Mesothelial cell of epicardium (in vitro differentiated cells): Measurements from ENCODE around the gene TMEM271. TPM values are rescaled to one million over a fixed set of nuclear protein-coding genes. Genes with fewer than 3 reads are reported as not detected.

ENCODE experiments used
- DNase-seq, 2 experiments: peaks; one replicate each; pipeline ENCODE4 v3.0.0; 2021; ENCODE audit warnings: low spot score in 2 of 2; ENCODE audit not compliant: unreplicated experiment in 2 of 2
- H3K27ac Mint-ChIP-seq: 2 replicates; pipeline ENCODE4 v1.8.0; 2021; ENCODE audit warnings: mixed read lengths
- H3K27me3 Mint-ChIP-seq: 2 replicates; pipeline ENCODE4 v1.8.0; 2021; ENCODE audit warnings: low read depth, mixed read lengths
- H3K36me3 Mint-ChIP-seq: 2 replicates; pipeline ENCODE4 v1.8.0; 2021; ENCODE audit warnings: mixed read lengths
- H3K4me1 Mint-ChIP-seq: 2 replicates; pipeline ENCODE4 v1.8.0; 2021; ENCODE audit warnings: mixed read lengths
- H3K4me3 Mint-ChIP-seq: 2 replicates; pipeline ENCODE4 v1.8.0; 2021; ENCODE audit warnings: mild to moderate bottlenecking, moderate library complexity, mixed read lengths
- H3K9me3 Mint-ChIP-seq: 2 replicates; pipeline ENCODE4 v1.8.0; 2021; ENCODE audit warnings: mixed read lengths
- total RNA-seq: library from RNA; stranded (reverse); gene quantifications from 3 replicates; pipeline ENCODE4 v1.2.1, GENCODE V29; 2021
- TF ChIP-seq, protein P1 (sequence below): fragments of 200-600 bp; sonication (generic); IDR thresholded peaks from one replicate; pipeline ENCODE4 v1.5.0; 2021; ENCODE audit warnings: antibody characterized with exemption; ENCODE audit not compliant: unreplicated experiment

Gene TMEM271
- total RNA-seq, 1 donor from 2014 or later: not detected

DNA sequence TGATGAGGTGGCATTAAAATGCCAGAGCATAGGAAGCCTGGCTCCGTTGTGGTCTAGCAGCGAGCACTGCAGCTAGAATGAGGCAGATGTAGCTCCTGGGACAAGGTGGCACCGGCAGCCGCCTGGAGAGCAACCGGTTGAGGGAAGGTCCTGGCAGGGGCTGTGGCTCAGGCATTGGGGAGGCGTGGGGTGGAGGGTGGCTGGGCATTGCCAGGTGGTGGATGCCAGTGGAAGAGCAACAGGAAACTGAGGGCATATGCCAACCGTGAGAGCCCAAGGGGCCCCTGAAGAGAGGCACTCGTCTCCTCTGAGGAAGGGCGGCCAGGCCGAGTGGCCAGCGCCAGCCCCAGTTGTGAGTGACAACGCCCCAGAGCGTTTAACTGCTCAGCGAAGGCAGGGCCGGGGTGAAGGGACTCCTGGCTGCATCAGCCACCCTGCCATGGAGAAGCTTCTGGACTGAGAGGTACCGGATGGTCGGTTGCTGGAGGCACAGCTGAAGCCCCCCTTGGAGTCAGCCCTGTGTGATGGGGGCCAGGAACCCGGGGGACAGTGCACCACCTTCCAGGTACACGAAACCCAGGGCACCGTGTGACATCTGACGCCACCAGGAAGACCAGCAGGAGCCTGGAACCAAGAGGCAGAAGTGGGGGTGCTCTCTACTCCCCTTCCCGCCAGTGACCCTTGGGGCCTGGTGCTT lies 36.1 kb upstream of the TMEM271 start:
- no peak overlapping the region for H3K4me3 Mint-ChIP-seq
- H3K27ac Mint-ChIP-seq: no peak overlapping the region
- H3K27me3 Mint-ChIP-seq: peaks cover 57% of the 10 kb centered on the region
- TF ChIP-seq, protein P1, sequence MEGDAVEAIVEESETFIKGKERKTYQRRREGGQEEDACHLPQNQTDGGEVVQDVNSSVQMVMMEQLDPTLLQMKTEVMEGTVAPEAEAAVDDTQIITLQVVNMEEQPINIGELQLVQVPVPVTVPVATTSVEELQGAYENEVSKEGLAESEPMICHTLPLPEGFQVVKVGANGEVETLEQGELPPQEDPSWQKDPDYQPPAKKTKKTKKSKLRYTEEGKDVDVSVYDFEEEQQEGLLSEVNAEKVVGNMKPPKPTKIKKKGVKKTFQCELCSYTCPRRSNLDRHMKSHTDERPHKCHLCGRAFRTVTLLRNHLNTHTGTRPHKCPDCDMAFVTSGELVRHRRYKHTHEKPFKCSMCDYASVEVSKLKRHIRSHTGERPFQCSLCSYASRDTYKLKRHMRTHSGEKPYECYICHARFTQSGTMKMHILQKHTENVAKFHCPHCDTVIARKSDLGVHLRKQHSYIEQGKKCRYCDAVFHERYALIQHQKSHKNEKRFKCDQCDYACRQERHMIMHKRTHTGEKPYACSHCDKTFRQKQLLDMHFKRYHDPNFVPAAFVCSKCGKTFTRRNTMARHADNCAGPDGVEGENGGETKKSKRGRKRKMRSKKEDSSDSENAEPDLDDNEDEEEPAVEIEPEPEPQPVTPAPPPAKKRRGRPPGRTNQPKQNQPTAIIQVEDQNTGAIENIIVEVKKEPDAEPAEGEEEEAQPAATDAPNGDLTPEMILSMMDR: no peak
- no peak for DNase-seq
- H3K4me1 Mint-ChIP-seq: no peaks in the 10 kb centered on the region
- no peaks in the 10 kb centered on the region for H3K9me3 Mint-ChIP-seq
- H3K36me3 Mint-ChIP-seq: no peaks in the 10 kb centered on the region

DNA sequence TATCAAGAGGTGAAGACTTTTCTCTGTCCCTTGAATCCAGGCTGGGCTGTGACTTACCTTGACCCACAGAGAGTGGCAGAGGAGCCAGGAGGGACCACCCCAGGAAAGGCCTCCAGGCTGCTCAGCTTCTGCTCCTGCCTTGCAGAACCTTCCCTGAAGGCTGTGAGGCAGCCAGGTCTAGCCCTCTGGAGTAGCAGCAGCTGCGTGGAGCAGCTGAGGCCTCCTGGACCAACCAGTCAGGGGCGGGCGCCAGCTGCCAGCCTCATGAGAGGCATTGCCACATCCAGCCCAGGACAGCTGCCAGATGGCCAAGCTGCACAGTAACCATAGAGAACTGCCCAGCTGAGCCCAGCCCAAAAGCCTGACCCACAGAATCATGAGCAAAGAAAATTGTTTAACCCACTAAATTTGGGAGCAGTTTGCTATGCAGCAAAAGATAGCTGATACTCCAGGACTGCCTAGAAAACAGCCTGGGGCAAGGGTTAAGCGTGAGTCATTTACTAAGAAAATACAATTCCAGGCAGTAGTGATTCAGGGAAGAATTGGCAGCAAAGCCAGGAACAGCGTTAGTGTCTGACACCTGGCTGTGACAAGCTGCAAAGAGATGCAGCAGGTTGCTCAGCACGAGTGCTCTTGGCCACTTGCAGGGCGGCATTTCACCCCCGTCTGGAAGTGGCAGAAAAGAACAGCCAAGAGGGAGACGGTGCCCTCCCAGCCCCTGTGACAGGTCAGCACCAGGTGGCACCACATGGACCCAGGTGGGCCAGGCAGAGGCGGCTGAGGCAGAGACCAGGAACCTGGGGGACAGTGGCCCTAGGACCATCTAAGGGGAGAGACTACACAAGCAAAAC lies 34.5 kb upstream of the TMEM271 start:
- Mint-ChIP-seq H3K27me3 (peaks cover 58% of the 10 kb centered on the region), H3K36me3 (no peaks in the 10 kb centered on the region), H3K4me1 (no peaks in the 10 kb centered on the region), H3K9me3 (no peaks in the 10 kb centered on the region), H3K27ac (no peak overlapping the region), H3K4me3 (no peak overlapping the region)
- TF ChIP-seq, protein P1: no peak
- DNase-seq: peak in 1 of 2 experiments; percentile 24

DNA sequence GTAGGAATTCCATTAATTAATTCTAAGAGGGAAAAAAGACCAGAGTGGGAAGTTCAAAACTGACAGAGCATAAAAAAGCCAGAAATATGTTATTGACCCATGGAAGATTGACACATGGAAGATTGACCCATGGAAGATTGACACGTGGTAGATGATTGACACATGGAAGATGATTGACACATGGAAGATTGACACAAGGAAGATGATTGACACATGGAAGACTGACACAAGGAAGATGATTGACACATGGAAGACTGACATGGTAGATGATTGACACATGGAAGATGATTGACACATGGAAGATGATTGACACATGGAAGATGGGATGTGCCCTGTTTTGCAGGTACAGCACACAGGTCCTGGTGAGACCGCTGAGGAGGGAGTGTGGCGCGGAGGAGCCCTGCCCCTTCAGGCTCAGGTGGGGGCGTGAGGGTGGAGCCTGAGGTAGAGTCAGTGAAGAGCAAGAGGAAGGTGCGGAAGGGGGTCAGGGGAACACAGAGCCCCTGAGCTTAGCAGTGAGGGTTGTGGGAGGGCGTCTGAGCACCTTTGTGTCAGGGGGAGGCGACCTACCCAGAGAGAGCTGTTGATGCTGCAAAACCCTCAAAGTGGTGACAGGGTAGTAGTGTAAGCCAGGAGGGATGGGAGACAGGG lies 33.4 kb upstream of the TMEM271 start:
- Mint-ChIP-seq H3K27me3 (peaks cover 54% of the 10 kb centered on the region), H3K9me3 (no peaks in the 10 kb centered on the region), H3K4me1 (no peaks in the 10 kb centered on the region), H3K36me3 (no peaks in the 10 kb centered on the region), H3K4me3 (no peak overlapping the region), H3K27ac (no peak overlapping the region)
- TF ChIP-seq, protein P1: no peak
- no peak for DNase-seq

DNA sequence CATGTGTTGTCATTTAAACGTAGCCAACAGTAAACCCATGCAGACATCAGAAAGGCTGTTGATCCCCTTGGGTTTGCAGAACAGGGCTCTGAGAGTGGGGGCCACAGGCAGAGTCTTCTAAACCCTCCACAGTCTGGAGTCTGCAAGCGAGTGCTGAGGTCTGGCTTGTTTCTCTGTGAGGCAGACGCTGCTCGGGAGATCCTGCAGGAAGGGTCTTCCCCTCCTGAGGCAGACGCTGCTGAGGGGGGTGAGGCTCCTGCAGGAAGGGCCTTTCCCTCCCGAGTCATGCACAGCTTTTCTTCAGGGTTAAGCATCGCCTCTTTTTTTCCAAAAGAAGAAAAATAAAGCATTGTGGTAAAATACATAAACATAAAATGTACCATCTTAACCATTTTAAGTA lies 32.1 kb upstream of the TMEM271 start:
- H3K4me3 Mint-ChIP-seq: no peak overlapping the region
- no peak for DNase-seq
- H3K4me1 Mint-ChIP-seq: no peaks in the 10 kb centered on the region
- TF ChIP-seq, protein P1: no peak
- no peak overlapping the region for H3K27ac Mint-ChIP-seq
- H3K36me3 Mint-ChIP-seq: no peaks in the 10 kb centered on the region
- H3K27me3 Mint-ChIP-seq: peaks cover 49% of the 10 kb centered on the region
- no peaks in the 10 kb centered on the region for H3K9me3 Mint-ChIP-seq

DNA sequence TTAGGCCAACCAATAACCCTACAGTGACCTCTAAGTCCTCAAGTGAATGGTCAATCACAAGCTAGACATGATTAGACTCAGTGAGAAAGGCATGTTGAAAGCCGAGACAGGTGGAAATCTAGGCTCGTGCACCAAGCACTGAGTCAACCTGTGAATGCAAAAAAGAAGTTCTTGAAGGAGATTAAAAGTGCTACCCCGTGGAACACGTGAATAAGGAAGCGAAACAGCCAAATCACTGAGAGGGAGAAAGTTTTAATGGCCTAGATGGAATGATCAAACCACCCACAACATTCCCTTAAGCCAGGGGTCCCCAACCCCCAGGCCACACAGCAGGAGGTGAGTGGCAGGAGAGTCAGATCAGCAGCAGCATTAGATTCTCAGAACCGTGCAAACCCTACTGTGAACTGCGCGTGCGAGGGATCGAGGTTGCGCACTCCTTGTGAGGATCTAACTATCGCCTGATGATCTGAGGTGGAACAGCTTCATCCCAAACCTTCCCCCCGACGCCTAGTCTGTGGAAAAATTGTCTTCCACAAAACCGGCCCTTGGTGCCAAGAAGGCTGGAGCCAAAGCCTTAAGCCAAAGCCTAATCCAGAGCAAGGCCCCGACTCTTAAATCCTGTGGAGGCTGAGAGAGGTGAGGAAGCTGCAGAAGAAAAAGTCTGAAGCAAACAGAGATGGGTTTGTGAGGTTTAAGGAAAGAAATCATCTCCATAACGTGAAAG lies 29.8 kb upstream of the TMEM271 start:
- no peaks in the 10 kb centered on the region for H3K36me3 Mint-ChIP-seq
- H3K9me3 Mint-ChIP-seq: no peaks in the 10 kb centered on the region
- H3K27ac Mint-ChIP-seq: no peak overlapping the region
- H3K4me3 Mint-ChIP-seq: no peak overlapping the region
- no peak for DNase-seq
- H3K27me3 Mint-ChIP-seq: peaks cover 52% of the 10 kb centered on the region
- TF ChIP-seq, protein P1: no peak
- H3K4me1 Mint-ChIP-seq: no peaks in the 10 kb centered on the region
